Measurements from ENCODE around the gene ITGB7.

The ITGB7 gene

GRCh38 chr12:53231671-53231920, 24.5 kb upstream of the ITGB7 start:
- no peak for DNase-seq

GRCh38 chr12:53230108-53230845, 23.2 kb upstream of the ITGB7 start:
- no peak for DNase-seq

DNA sequence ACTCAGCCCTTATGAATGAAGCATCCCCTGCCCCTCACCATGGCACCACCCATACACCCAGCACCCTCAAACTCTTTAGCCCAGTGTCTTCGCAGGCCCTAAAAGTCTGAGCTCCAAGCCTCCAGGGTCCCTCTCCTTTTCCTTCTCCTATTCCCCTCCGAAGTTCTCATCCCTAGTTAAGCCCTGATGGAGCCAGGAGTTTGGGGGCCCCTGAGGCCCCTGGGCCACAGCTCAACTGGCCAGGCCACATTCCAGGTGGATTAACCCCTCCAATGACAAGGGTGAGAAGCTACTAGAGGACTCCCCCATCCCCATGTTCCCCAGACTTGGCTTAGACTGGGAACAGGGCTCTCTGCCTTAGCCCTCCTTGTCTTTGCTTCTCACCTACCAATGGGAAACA, 22.4 kb upstream of the ITGB7 start:
- DNase-seq = no peak

DNA sequence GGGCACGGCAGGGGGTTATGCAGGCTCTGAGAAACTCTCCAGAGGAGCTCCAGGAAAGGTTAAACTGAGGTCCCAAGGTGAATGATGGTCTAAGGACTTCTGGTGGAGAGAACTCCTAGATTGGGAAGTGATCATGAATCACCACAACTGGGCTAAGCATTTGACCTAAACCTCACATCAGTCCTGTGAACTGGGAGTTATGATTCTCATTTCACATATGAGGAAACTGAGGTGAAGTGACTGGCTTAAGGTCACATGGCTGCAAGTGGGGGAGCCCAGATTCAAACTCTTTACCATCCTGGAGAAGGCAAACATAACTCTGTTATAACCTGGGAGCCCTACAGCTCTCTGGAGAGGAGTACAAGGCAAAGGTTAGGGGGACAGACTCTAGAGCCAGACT, 20.8 kb upstream of the ITGB7 start:
- DNase-seq = no peak

DNA sequence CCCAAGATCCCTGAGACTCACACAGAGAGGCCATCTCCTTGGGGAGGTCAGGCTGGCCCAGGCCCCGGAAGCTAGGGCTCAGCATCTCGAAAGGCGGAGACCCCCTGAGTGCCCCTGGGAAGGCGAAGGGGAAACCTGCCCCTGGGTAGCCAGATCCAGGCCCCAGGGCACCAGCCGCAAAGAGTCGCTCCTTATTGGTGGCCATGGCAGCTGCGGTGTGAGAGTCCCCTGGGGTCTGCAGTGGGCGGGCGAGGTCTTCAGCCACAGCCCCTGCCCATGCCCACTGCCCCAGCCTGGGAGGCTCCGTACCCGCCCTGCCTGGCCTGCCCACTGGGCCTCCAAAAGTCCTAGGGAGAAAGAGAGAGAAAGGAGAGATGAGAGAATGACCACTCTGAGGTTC, 20.3 kb upstream of the ITGB7 start:
- no peak for DNase-seq

- DNase-seq = no peak
Measured at GRCh38 chr12:53226815-53227214, 19.8 kb upstream of the ITGB7 start.

DNA sequence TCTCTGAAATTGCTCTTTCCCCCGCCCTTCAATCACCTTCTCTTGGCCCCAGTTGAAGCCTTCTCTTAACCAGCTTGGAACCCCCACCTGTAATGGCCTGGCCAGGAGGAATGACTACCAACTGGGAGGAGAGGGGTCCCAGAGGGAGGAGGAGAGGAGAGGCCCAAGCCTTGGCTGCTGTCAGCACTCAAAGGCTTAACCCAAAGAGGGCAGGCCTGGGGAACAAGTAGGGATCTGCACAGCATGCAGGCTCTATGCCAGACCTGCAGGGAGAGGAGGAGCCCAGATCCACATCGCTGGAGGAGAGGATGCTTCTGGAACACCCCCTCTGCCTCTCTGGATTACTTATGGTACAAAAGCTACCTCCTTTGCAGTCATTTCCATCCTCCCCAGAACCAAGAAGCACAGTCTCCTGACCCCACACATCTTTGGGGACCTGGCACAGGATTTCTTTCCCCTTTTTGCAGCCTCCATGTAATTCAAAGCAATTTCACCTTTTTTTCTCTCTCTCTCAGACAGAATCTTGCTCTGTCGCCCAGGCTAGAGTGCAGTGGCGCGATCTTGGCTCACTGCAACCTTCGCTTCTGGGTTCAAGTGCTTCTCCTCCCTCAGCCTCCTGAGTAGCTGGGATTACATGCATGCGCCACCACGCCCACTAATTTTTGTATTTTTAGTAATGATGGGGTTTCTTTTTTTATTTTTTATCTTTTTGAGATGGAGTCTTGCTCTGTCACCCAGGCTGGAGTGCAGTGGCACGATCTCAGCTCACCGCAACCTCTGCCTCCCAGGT, 18.8 kb upstream of the ITGB7 start:
- no peak for DNase-seq

DNA sequence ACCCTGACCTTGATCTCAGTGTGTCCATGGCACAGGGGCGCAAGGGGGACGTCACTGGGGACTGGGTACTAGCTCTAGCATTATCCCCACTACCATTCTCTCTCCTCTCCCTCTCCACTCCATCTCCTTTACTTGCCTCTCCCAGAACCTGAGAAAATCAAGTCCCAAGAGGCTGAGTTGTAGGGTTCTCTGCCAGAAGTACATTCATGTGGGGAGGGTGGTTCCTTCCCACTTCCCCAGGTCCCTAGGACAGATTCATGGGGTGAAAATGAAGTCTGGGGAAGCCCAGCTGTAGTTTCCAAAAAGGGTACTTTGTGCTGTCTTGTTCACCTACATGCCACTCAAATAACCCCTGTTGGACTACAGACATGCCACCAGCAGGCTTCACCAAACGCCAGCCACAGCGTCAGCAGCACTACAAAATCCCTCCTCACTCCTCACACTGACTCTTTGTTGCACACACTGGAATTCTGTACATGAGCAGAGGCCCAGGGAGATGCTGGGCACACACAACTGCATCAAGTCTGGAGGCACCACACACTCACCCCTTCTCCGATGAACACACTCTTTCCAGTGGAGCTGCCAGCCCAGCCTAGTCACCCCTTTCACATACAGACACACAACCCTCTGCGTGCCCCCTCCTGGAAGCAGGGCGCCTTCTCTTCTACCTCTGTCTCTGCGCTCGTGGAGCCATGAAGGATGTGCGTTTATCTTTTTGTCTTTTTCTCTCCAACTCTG, 18.0 kb upstream of the ITGB7 start:
- no peak for DNase-seq

DNA sequence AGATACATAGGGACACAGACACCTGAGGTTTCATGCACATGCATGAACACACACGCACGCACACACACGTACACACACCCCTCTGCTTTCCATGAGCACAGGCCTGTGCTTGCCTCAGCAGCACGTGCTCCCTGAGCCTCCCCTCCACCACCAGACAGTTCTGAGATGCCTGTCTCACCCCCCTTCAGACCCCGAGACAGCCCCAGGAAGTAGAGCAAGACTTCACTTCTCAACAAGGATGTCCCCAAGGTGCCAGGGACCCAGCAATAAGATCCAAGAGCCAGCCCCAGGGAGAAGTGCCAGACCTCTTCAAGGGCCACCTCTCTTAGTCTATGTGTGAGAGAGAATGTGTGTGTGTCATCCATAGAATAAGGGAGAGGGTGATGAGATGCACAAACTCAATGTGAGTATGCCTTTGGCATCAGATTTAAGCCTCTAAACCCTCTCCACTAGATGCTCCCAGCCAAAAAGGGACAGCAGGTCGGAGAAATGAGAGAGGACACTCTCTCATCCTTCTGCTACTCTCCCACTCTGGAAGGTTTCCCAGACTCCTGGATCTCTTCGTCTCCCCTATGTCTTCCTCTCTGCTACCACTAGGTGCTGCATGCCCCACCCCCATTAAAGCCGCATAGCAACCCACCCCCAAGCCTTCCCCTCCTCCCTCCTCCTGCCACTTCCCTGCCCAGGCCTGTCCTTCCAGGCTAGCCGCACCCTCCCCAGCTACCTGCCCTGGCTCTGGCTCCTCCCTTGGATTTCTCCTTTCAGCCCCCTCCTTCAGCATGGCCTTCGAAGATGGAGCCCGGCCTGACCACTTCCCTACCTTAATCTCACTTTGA, 17.2 kb upstream of the ITGB7 start:
- peak; percentile 32 for DNase-seq

GRCh38 chr12:53223389-53224060, 16.5 kb upstream of the ITGB7 start:
- peak; percentile 63 for DNase-seq

- no peak for DNase-seq
Measured at GRCh38 chr12:53222806-53223261, 15.8 kb upstream of the ITGB7 start.

GRCh38 chr12:53222170-53222721, 15.2 kb upstream of the ITGB7 start:
- DNase-seq = no peak

GRCh38 chr12:53221203-53222080, 14.4 kb upstream of the ITGB7 start:
- DNase-seq = peak; percentile 53

- DNase-seq = peak; percentile 84
Measured at GRCh38 chr12:53220694-53221202, 13.7 kb upstream of the ITGB7 start.

GRCh38 chr12:53219956-53220693, 13.1 kb upstream of the ITGB7 start:
- DNase-seq = peak; percentile 89

DNA sequence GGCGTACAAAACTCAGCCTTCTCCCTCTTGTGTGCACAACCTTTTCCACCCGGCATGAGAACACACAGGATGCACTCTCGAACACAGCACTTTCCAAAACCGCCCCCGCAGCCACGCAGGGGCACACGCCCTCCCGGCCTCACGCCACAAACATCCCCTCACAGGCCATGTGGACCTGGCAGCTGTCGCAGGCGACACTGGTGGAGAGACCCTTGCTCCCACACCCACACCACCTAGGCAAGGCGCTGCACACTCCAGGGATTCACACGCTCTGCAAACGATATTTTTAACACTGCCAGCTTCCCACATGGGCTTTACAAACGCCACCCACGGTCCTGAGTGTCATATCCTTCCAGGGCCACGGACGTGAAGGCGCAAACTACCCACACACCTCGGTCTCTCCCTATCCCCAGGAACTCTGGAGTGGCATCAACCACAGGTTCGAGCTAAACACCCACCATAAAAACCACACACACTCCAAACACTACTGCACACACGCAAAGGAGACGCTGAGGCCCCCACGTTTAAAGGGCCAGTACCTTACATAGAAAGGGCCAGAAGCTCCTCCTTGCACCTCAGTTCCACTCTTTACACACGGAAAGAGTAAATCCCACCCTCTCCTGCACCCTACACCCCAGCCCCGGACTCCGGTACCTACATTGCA, 12.4 kb upstream of the ITGB7 start:
- DNase-seq = peak; percentile 64

DNA sequence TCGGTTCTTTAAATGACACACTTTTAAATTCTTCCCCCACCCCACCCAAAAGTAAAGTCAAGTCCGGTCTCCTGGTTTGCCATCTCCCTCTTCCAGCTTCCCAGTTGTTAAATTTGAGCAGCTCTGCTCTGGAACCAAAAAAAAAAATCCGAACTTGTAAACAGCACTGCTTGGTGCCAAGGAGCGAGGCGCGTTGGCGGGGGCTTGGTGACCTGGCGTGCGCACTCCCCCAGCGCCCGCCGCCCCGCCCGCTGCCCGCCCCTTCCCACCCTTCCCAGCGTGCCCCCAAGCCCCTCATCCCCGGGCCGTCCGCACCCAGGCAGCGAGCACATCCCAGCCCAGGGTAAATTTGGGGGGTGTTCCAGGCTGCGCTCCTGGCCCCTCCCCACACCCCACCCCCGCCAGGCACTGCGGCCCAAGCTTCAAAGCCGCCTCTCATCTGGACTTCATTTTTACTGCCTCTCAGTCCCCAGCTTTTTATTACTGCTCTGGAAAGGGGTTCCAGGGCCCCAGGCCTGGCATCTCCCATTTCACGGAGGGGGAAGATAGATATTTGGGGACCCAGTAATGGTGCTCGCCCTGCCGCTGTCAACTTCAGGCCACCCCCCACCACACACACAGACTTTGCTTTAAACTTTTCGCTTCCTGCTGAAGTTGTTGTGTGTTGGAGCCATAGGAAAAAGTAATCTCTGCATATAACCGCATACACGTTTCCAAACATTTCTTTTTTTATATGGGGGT, 11.7 kb upstream of the ITGB7 start:
- DNase-seq = no peak

DNA sequence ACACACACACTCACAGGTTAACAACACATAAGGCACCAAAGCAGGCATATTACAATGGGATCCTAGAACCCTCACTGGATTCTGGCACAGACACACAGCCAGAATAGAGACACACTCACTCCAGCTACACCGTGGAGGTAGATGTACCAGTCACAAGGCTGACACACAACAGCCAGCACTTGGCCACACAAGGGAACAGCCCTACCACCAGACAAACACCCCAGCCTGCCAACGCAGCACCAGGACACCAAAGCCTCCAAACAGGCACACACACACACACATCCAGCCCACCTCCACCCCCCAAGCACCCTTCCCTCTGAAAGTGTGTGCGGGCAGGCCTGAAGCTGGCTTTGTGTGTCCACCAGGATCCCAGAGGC, 10.9 kb upstream of the ITGB7 start:
- peak; percentile 29 for DNase-seq

Data from CD4-positive, alpha-beta T cell treated with Interleukin-6 for 4 hours (primary cell).